SK-N-SH treated with all-trans-retinoic acid at 6 μM for 48 hours (cell line): ENCODE measurements around the gene CASP10.
"Not testable (repeated sequence)": the region's sequence is repeated elsewhere in the genome, so short reads cannot be mapped to it uniquely, and the experiment has no call there.

Experiments
- ATAC-seq: fragments of 200-7000 bp; cut with Tn5 transposase; 3 replicates; pipeline ENCODE4 v1.9.1; 2020; ENCODE audit warnings: mild to moderate bottlenecking, moderate library complexity
- ARNTL ChIP-seq: fragments of 450-650 bp; formaldehyde crosslinking; IDR thresholded peaks from 2 replicates; pipeline ENCODE4 v1.5.0; 2020; ENCODE audit warnings: low read depth, mild to moderate bottlenecking, moderate library complexity, borderline replicate concordance
- BACH2 ChIP-seq: fragments of 250-450 bp; sonication (Bioruptor Pico); IDR thresholded peaks from 2 replicates; pipeline ENCODE4 v1.9.0; 2021; ENCODE audit warnings: mild to moderate bottlenecking, borderline replicate concordance
- CSDC2 ChIP-seq: fragments of 250-450 bp; sonication (Bioruptor Pico); IDR thresholded peaks from 2 replicates; pipeline ENCODE4 v1.5.0; 2020; ENCODE audit warnings: mild to moderate bottlenecking, moderate library complexity
- CSRNP3 ChIP-seq: fragments of 250-450 bp; sonication (Bioruptor Pico); IDR thresholded peaks from 2 replicates; pipeline ENCODE4 v1.5.1; 2021; ENCODE audit warnings: mild to moderate bottlenecking, moderate library complexity
- ESRRG ChIP-seq: fragments of 250-450 bp; sonication (Bioruptor Pico); IDR thresholded peaks from 2 replicates; pipeline ENCODE4 v1.6.1; 2021; ENCODE audit warnings: mild to moderate bottlenecking
- GLIS3 ChIP-seq: fragments of 250-450 bp; sonication (Bioruptor Pico); IDR thresholded peaks from 2 replicates; pipeline ENCODE4 v1.5.0; 2020; ENCODE audit warnings: mild to moderate bottlenecking, moderate library complexity
- ISL1 ChIP-seq: fragments of 250-450 bp; sonication (Bioruptor Pico); IDR thresholded peaks from 2 replicates; pipeline ENCODE4 v2.1.2; 2022; ENCODE audit warnings: mild to moderate bottlenecking, moderate library complexity
- OSR1 ChIP-seq: fragments of 250-450 bp; sonication (Bioruptor Pico); IDR thresholded peaks from 2 replicates; pipeline ENCODE4 v1.8.0; 2022; ENCODE audit warnings: moderate library complexity, mild to moderate bottlenecking, inconsistent platforms
- PATZ1 ChIP-seq: fragments of 250-450 bp; sonication (Bioruptor Pico); IDR thresholded peaks from 2 replicates; pipeline ENCODE4 v1.8.0; 2020; ENCODE audit warnings: mild to moderate bottlenecking, moderate library complexity, borderline replicate concordance
- POU6F1 ChIP-seq: fragments of 250-450 bp; sonication (Bioruptor Pico); IDR thresholded peaks from 2 replicates; pipeline ENCODE4 v1.8.0; 2021; ENCODE audit warnings: low read depth, mild to moderate bottlenecking, moderate library complexity, borderline replicate concordance
- PPARA ChIP-seq: fragments of 250-450 bp; sonication (Bioruptor Pico); IDR thresholded peaks from 2 replicates; pipeline ENCODE4 v1.5.0; 2020; ENCODE audit warnings: mild to moderate bottlenecking, borderline replicate concordance
- RARB ChIP-seq: fragments of 250-450 bp; sonication (Bioruptor Pico); IDR thresholded peaks from 2 replicates; pipeline ENCODE4 v1.8.0; 2021; ENCODE audit warnings: mild to moderate bottlenecking, moderate library complexity
- SNAI2 ChIP-seq: fragments of 250-450 bp; sonication (Bioruptor Pico); IDR thresholded peaks from 2 replicates; pipeline ENCODE4 v1.5.0; 2020; ENCODE audit warnings: mild to moderate bottlenecking, moderate library complexity
- TCF4 ChIP-seq: fragments of 250-450 bp; sonication (Bioruptor Pico); IDR thresholded peaks from 2 replicates; pipeline ENCODE4 v1.8.0; 2021; ENCODE audit warnings: mild to moderate bottlenecking, moderate library complexity, borderline replicate concordance
- TOX ChIP-seq: fragments of 250-450 bp; sonication (Bioruptor Pico); IDR thresholded peaks from 2 replicates; pipeline ENCODE4 v1.8.0; 2021; ENCODE audit warnings: mild to moderate bottlenecking, moderate library complexity, borderline replicate concordance
- ZC3H10 ChIP-seq: fragments of 250-450 bp; sonication (Bioruptor Pico); IDR thresholded peaks from 2 replicates; pipeline ENCODE4 v1.5.1; 2021; ENCODE audit warnings: mild to moderate bottlenecking, moderate library complexity
- ZFP30 ChIP-seq: fragments of 450-650 bp; formaldehyde crosslinking; IDR thresholded peaks from 2 replicates; pipeline ENCODE4 v1.5.0; 2022; ENCODE audit warnings: mild to moderate bottlenecking, moderate library complexity
- ZNF70 ChIP-seq: fragments of 450-650 bp; formaldehyde crosslinking; IDR thresholded peaks from 2 replicates; pipeline ENCODE4 v1.5.0; 2020; ENCODE audit warnings: mild to moderate bottlenecking, moderate library complexity
- ZNF8 ChIP-seq: fragments of 450-650 bp; formaldehyde crosslinking; IDR thresholded peaks from 2 replicates; pipeline ENCODE4 v1.5.0; 2020; ENCODE audit warnings: mild to moderate bottlenecking, moderate library complexity

Gene CASP10

GRCh38 chr2:201235860-201236811, 53.2 kb downstream of the CASP10 start:
- peak; percentile 80 for ATAC-seq
- TF ChIP-seq CSDC2 (CRISPR knock-in tag) = no peak
- TF ChIP-seq ESRRG (CRISPR knock-in tag) = no peak
- no peak for TF ChIP-seq BACH2 (CRISPR knock-in tag)
- no peak for TF ChIP-seq ZFP30
- TF ChIP-seq ZNF8 = no peak
- TF ChIP-seq RARB (CRISPR knock-in tag) = no peak
- TF ChIP-seq ISL1 (CRISPR knock-in tag) = no peak
- TF ChIP-seq ARNTL = no peak
- no peak for TF ChIP-seq POU6F1

GRCh38 chr2:201237486-201238123, 54.7 kb downstream of the CASP10 start:
- no peak for ATAC-seq
- TF ChIP-seq ZNF70 (CRISPR knock-in tag) = no peak
- no peak for TF ChIP-seq TOX (CRISPR knock-in tag)
- TF ChIP-seq ZNF8 = no peak
- TF ChIP-seq GLIS3 (CRISPR knock-in tag) = no peak
- TF ChIP-seq PATZ1 = no peak
- TF ChIP-seq POU6F1 = no peak
- TF ChIP-seq ESRRG (CRISPR knock-in tag) = no peak
- no peak for TF ChIP-seq PPARA (CRISPR knock-in tag)
- no peak for TF ChIP-seq ISL1 (CRISPR knock-in tag)
- TF ChIP-seq CSDC2 (CRISPR knock-in tag) = no peak
- TF ChIP-seq RARB (CRISPR knock-in tag) = no peak
- TF ChIP-seq CSRNP3 = no peak

- not testable (repeated sequence) for ATAC-seq
Measured at GRCh38 chr2:201239167-201239935, 56.4 kb downstream of the CASP10 start.

GRCh38 chr2:201242571-201243277, 59.8 kb downstream of the CASP10 start:
- ATAC-seq = no peak
- TF ChIP-seq ZNF70 (CRISPR knock-in tag) (no peak), GLIS3 (CRISPR knock-in tag) (no peak), POU6F1 (no peak), ZC3H10 (no peak), CSDC2 (CRISPR knock-in tag) (no peak), ISL1 (CRISPR knock-in tag) (no peak), TOX (CRISPR knock-in tag) (no peak), PATZ1 (no peak), SNAI2 (no peak), ARNTL (no peak), OSR1 (no peak), BACH2 (CRISPR knock-in tag) (no peak), ZFP30 (no peak), ESRRG (CRISPR knock-in tag) (no peak), TCF4 (CRISPR knock-in tag) (no peak)
